ENCODE data around the gene TRAPPC11.

The TRAPPC11 gene

GRCh38 chr4:183688216-183688615, 29.1 kb downstream of the TRAPPC11 start:
- no peaks in the 10 kb centered on the region for H3K27me3 ChIP-seq (ENCODE audit: insufficient read depth, low read length, poor library complexity, severe bottlenecking)
- H3K4me1 ChIP-seq (ENCODE audit: insufficient read depth, low read length, poor library complexity, severe bottlenecking), result no peaks in the 10 kb centered on the region
- H3K9me2 ChIP-seq (replicated peaks; ENCODE audit: low read depth, low read length), result no peaks in the 10 kb centered on the region
- TF ChIP-seq EZH2phosphoT487 (IDR thresholded peaks at IDR 0.05; ENCODE audit: borderline replicate concordance), result no peak
- TF ChIP-seq, protein P1, sequence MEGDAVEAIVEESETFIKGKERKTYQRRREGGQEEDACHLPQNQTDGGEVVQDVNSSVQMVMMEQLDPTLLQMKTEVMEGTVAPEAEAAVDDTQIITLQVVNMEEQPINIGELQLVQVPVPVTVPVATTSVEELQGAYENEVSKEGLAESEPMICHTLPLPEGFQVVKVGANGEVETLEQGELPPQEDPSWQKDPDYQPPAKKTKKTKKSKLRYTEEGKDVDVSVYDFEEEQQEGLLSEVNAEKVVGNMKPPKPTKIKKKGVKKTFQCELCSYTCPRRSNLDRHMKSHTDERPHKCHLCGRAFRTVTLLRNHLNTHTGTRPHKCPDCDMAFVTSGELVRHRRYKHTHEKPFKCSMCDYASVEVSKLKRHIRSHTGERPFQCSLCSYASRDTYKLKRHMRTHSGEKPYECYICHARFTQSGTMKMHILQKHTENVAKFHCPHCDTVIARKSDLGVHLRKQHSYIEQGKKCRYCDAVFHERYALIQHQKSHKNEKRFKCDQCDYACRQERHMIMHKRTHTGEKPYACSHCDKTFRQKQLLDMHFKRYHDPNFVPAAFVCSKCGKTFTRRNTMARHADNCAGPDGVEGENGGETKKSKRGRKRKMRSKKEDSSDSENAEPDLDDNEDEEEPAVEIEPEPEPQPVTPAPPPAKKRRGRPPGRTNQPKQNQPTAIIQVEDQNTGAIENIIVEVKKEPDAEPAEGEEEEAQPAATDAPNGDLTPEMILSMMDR (conservative IDR thresholded peaks at IDR 0.05; ENCODE audit: low read length), result no peak
- H4K20me1 ChIP-seq (ENCODE audit: insufficient read depth, low read length, poor library complexity, severe bottlenecking), result no peaks in the 10 kb centered on the region
- H3K79me2 ChIP-seq (ENCODE audit: insufficient read depth, low read length), result no peaks in the 10 kb centered on the region
- H3K4me2 ChIP-seq (ENCODE audit: low read depth, low read length, poor library complexity, severe bottlenecking), result no peak overlapping the region
- H3K9me3 ChIP-seq (ENCODE audit: insufficient read depth, low read depth, low read length), result no peaks in the 10 kb centered on the region
- H3K9ac ChIP-seq (ENCODE audit: low read depth, low read length, poor library complexity, severe bottlenecking), result no peak overlapping the region
- H3K36me3 ChIP-seq (ENCODE audit: insufficient read depth, low read length), result peaks cover 56% of the 10 kb centered on the region
- no peaks in the 10 kb centered on the region for H3F3A ChIP-seq (ENCODE audit: low read depth)
- no peak overlapping the region for H2AFZ ChIP-seq (ENCODE audit: low read length)
- H3K4me3 ChIP-seq (ENCODE audit: low read length, poor library complexity, severe bottlenecking), result no peak overlapping the region

DNA sequence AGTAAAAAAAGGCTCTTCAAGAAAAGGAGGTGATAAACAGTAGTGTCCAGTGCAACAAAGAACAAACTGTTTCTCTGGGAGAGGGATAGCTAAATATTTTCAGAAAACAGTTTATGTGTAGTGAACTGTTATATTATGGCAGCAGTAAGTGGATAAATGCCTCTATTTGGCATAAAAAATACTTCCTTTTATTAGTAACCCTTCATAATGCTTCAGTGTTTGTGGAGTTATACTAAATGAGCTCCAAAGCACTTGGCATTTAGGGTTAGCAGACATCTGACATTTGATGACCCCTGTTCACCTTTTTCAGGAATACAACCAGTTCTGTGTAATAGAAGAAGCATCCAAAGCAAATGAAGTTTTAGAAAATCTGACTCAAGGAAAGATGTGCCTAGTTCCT, 31.9 kb downstream of the TRAPPC11 start:
- peaks cover 51% of the 10 kb centered on the region for H3K36me3 ChIP-seq (ENCODE audit: insufficient read depth, low read length)
- no peaks in the 10 kb centered on the region for H3K4me1 ChIP-seq (ENCODE audit: insufficient read depth, low read length, poor library complexity, severe bottlenecking)
- H3K79me2 ChIP-seq (ENCODE audit: insufficient read depth, low read length), result no peaks in the 10 kb centered on the region
- H3K9me3 ChIP-seq (ENCODE audit: insufficient read depth, low read depth, low read length), result no peaks in the 10 kb centered on the region
- no peak overlapping the region for H3K4me3 ChIP-seq (ENCODE audit: low read length, poor library complexity, severe bottlenecking)
- H3K9ac ChIP-seq (ENCODE audit: low read depth, low read length, poor library complexity, severe bottlenecking), result no peak overlapping the region
- TF ChIP-seq EZH2phosphoT487 (IDR thresholded peaks at IDR 0.05; ENCODE audit: borderline replicate concordance), result no peak
- TF ChIP-seq, protein P1 (conservative IDR thresholded peaks at IDR 0.05; ENCODE audit: low read length), result no peak
- H3K27me3 ChIP-seq (ENCODE audit: insufficient read depth, low read length, poor library complexity, severe bottlenecking), result no peaks in the 10 kb centered on the region
- no peak overlapping the region for H3K4me2 ChIP-seq (ENCODE audit: low read depth, low read length, poor library complexity, severe bottlenecking)
- H3K9me2 ChIP-seq (replicated peaks; ENCODE audit: low read depth, low read length), result no peaks in the 10 kb centered on the region
- H2AFZ ChIP-seq (ENCODE audit: low read length), result no peak overlapping the region
- H3F3A ChIP-seq (ENCODE audit: low read depth), result no peaks in the 10 kb centered on the region
- no peaks in the 10 kb centered on the region for H4K20me1 ChIP-seq (ENCODE audit: insufficient read depth, low read length, poor library complexity, severe bottlenecking)

GRCh38 chr4:183691897-183692296, 32.8 kb downstream of the TRAPPC11 start:
- H3K36me3 ChIP-seq (ENCODE audit: insufficient read depth, low read length), result peaks cover 52% of the 10 kb centered on the region
- H3K27me3 ChIP-seq (ENCODE audit: insufficient read depth, low read length, poor library complexity, severe bottlenecking), result no peaks in the 10 kb centered on the region
- no peaks in the 10 kb centered on the region for H3K9me3 ChIP-seq (ENCODE audit: insufficient read depth, low read depth, low read length)
- H2AFZ ChIP-seq (ENCODE audit: low read length), result no peak overlapping the region
- H3F3A ChIP-seq (ENCODE audit: low read depth), result no peaks in the 10 kb centered on the region
- no peak overlapping the region for H3K4me2 ChIP-seq (ENCODE audit: low read depth, low read length, poor library complexity, severe bottlenecking)
- H3K9ac ChIP-seq (ENCODE audit: low read depth, low read length, poor library complexity, severe bottlenecking), result no peak overlapping the region
- no peaks in the 10 kb centered on the region for H4K20me1 ChIP-seq (ENCODE audit: insufficient read depth, low read length, poor library complexity, severe bottlenecking)
- no peaks in the 10 kb centered on the region for H3K79me2 ChIP-seq (ENCODE audit: insufficient read depth, low read length)
- no peaks in the 10 kb centered on the region for H3K9me2 ChIP-seq (replicated peaks; ENCODE audit: low read depth, low read length)
- H3K4me1 ChIP-seq (ENCODE audit: insufficient read depth, low read length, poor library complexity, severe bottlenecking), result no peaks in the 10 kb centered on the region
- no peak overlapping the region for H3K4me3 ChIP-seq (ENCODE audit: low read length, poor library complexity, severe bottlenecking)
- TF ChIP-seq, protein P1 (conservative IDR thresholded peaks at IDR 0.05; ENCODE audit: low read length), result no peak
- no peak for TF ChIP-seq EZH2phosphoT487 (IDR thresholded peaks at IDR 0.05; ENCODE audit: borderline replicate concordance)

Data from Loucy (cell line).